DOHH2 (cell line): ENCODE results near the gene CTRB1.

Experiments used
- H3F3A ChIP-seq: fragments of 200-600 bp; sonication (generic), shearing (Covaris generic); 2 replicates; pipeline ENCODE4 v1.6.0; 2016; ENCODE audit warnings: antibody characterized with exemption, mild to moderate bottlenecking; ENCODE audit not compliant: control insufficient read depth, insufficient read depth
- H3K27ac ChIP-seq: fragments of 200-600 bp; sonication (generic); 2 replicates; pipeline ENCODE4 v1.5.1; 2014; ENCODE audit warnings: low read depth, mild to moderate bottlenecking, low read length, moderate library complexity
- H3K27me3 ChIP-seq: fragments of 200-600 bp; sonication (generic); 2 replicates; pipeline ENCODE4 v1.6.1; 2014; ENCODE audit warnings: mild to moderate bottlenecking, low read length, mixed read lengths; ENCODE audit not compliant: control insufficient read depth
- H3K36me3 ChIP-seq: fragments of 200-600 bp; sonication (generic); 2 replicates; pipeline ENCODE4 v1.6.1; 2014; ENCODE audit warnings: mild to moderate bottlenecking, low read length, moderate library complexity, mixed read lengths; ENCODE audit not compliant: control insufficient read depth
- H3K4me1 ChIP-seq: fragments of 200-600 bp; sonication (generic); 2 replicates; pipeline ENCODE4 v1.6.1; 2014; ENCODE audit warnings: mild to moderate bottlenecking, low read length, mixed read lengths; ENCODE audit not compliant: control insufficient read depth
- H3K4me2 ChIP-seq: fragments of 200-600 bp; sonication (generic); 2 replicates; pipeline ENCODE4 v1.6.0; 2014; ENCODE audit warnings: mild to moderate bottlenecking, low read length, moderate library complexity
- H3K4me3 ChIP-seq: fragments of 200-600 bp; sonication (generic); 2 replicates; pipeline ENCODE4 v1.5.1; 2014; ENCODE audit warnings: mild to moderate bottlenecking, low read length, mixed read lengths
- H3K79me2 ChIP-seq: fragments of 200-600 bp; sonication (generic); 2 replicates; pipeline ENCODE4 v1.6.1; 2014; ENCODE audit warnings: mild to moderate bottlenecking, low read length, mixed read lengths; ENCODE audit not compliant: control insufficient read depth
- H3K9me2 ChIP-seq: fragments of 200-600 bp; sonication (generic); replicated peaks from 2 replicates; pipeline ENCODE4 v1.6.1; 2014; ENCODE audit warnings: mild to moderate bottlenecking, low read length, mixed read lengths; ENCODE audit not compliant: control insufficient read depth
- H3K9me3 ChIP-seq: fragments of 200-600 bp; sonication (generic); 2 replicates; pipeline ENCODE4 v1.6.1; 2014; ENCODE audit warnings: antibody characterized with exemption, low read length, mixed read lengths; ENCODE audit not compliant: control insufficient read depth, insufficient read depth
- H4K20me1 ChIP-seq: fragments of 200-600 bp; sonication (generic); 2 replicates; pipeline ENCODE4 v1.6.0; 2014; ENCODE audit warnings: low read depth, mild to moderate bottlenecking, antibody characterized with exemption, low read length, moderate library complexity; ENCODE audit not compliant: control insufficient read depth, insufficient read depth
- EZH2phosphoT487 ChIP-seq: fragments of 200-600 bp; sonication (generic); IDR thresholded peaks from 2 replicates; pipeline ENCODE4 v1.6.1; 2017; ENCODE audit warnings: borderline replicate concordance, mild to moderate bottlenecking, antibody characterized with exemption, low read length, moderate library complexity, mixed read lengths
- TF ChIP-seq, protein P1 (sequence below): fragments of 200-600 bp; sonication (generic); IDR thresholded peaks from one replicate; pipeline ENCODE4 v1.5.1; 2014; ENCODE audit warnings: antibody characterized with exemption, mild to moderate bottlenecking, low read depth, low read length; ENCODE audit not compliant: poor library complexity, severe bottlenecking

CTRB1 gene

DNA sequence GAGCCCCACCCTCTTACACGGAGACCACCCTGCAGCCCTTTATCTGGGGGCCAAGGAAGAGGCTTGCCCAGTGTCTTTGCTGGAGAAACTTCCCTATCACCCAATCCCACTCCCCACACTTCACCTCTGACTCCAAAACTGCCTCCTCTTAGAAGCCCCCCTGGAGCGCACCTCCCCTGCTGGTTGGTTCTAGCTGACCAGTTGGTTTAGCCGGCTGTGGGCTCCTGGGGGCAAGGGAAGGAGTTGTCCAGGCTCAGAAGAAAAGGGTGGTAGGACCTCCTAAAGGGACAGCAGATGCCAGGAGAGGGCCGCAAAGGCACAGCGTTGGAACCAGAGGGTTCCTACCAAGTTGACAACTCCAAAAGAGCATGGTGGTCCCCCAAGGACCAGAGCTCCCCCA lies 30.7 kb downstream of the CTRB1 start:
- no peaks in the 10 kb centered on the region for H3K36me3 ChIP-seq
- H3K79me2 ChIP-seq: no peaks in the 10 kb centered on the region
- no peaks in the 10 kb centered on the region for H3K9me2 ChIP-seq
- no peaks in the 10 kb centered on the region for H3K9me3 ChIP-seq
- TF ChIP-seq EZH2phosphoT487: no peak
- TF ChIP-seq, protein P1, sequence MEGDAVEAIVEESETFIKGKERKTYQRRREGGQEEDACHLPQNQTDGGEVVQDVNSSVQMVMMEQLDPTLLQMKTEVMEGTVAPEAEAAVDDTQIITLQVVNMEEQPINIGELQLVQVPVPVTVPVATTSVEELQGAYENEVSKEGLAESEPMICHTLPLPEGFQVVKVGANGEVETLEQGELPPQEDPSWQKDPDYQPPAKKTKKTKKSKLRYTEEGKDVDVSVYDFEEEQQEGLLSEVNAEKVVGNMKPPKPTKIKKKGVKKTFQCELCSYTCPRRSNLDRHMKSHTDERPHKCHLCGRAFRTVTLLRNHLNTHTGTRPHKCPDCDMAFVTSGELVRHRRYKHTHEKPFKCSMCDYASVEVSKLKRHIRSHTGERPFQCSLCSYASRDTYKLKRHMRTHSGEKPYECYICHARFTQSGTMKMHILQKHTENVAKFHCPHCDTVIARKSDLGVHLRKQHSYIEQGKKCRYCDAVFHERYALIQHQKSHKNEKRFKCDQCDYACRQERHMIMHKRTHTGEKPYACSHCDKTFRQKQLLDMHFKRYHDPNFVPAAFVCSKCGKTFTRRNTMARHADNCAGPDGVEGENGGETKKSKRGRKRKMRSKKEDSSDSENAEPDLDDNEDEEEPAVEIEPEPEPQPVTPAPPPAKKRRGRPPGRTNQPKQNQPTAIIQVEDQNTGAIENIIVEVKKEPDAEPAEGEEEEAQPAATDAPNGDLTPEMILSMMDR: no peak
- H3K4me2 ChIP-seq: no peak overlapping the region
- peaks cover 13% of the 10 kb centered on the region for H3K27me3 ChIP-seq
- H3K4me1 ChIP-seq: peaks cover 18% of the 10 kb centered on the region
- H3F3A ChIP-seq: no peaks in the 10 kb centered on the region
- H3K4me3 ChIP-seq: no peak overlapping the region
- no peak overlapping the region for H3K27ac ChIP-seq
- peaks cover 9% of the 10 kb centered on the region; the same call in 1 of the 2 replicates for H4K20me1 ChIP-seq

DNA sequence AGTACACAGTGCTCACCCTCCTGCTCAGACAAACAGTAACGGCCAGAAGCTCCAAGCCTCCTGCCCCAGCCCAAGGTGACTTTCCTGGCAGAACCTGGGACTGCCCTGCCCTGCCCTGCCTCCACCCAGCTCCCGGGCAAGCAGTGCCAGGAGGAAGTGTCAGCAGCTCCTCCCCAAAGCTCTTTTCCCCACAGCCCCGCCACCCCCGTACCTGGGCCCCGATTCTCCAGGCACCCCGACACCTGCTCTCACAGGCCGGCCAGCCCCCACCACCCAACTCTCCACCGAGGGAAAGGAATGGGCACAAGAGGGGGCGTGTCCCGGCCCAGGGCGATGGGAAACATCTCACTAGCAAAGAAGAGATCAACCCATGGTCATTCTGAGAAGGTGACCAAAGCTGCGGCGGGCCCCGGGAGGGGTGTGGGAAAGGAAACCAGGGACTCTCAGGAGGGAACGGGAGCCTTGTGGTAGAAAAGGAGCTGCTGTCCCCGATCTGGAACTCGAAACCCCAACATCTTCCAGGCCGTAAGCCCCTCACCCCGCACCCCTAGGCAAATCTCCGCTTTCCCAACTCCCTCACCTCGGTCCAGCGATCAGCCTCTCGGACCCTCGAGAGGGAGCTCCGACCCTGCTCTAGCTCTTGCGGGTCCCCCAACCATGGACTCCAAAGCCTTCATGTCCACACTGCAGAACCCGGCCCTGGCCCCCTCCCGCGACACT lies 31.5 kb downstream of the CTRB1 start:
- no peaks in the 10 kb centered on the region for H3K36me3 ChIP-seq
- peaks cover 13% of the 10 kb centered on the region for H3K27me3 ChIP-seq
- TF ChIP-seq, protein P1: no peak
- no peak for TF ChIP-seq EZH2phosphoT487
- H3K4me3 ChIP-seq: peak overlapping the region; percentile 71
- no peaks in the 10 kb centered on the region for H3K9me3 ChIP-seq
- H3K4me2 ChIP-seq: peak overlapping the region; percentile 64
- peaks cover 10% of the 10 kb centered on the region for H3K4me1 ChIP-seq
- H3K27ac ChIP-seq: no peak overlapping the region
- H3F3A ChIP-seq: no peaks in the 10 kb centered on the region
- no peaks in the 10 kb centered on the region for H3K9me2 ChIP-seq
- H3K79me2 ChIP-seq: no peaks in the 10 kb centered on the region
- H4K20me1 ChIP-seq: peaks cover 9% of the 10 kb centered on the region; the same call in 1 of the 2 replicates

- Histone ChIP-seq H3K27me3 (peaks cover 13% of the 10 kb centered on the region), H3K27ac (no peak overlapping the region), H3K9me2 (no peaks in the 10 kb centered on the region), H3K36me3 (no peaks in the 10 kb centered on the region), H3K4me2 (peak overlapping the region; percentile 64), H4K20me1 (peaks cover 9% of the 10 kb centered on the region; the same call in 1 of the 2 replicates), H3K9me3 (no peaks in the 10 kb centered on the region), H3K4me1 (0 out of 2 replicates have a peak, but pooled peaks cover 6% of the 10 kb centered on the region), H3K79me2 (no peaks in the 10 kb centered on the region), H3F3A (no peaks in the 10 kb centered on the region), H3K4me3 (peak overlapping the region; percentile 71)
- TF ChIP-seq, protein P1: no peak
- TF ChIP-seq EZH2phosphoT487: no peak
Observed at GRCh38 chr16:75250809-75251279, 32.1 kb downstream of the CTRB1 start.
